Measurements from ENCODE around the gene CD8B.

GRCh38 chr2:86807133-86807467 is 54.6 kb downstream of the CD8B start:
- TF ChIP-seq SRF (CRISPR knock-in tag; IDR thresholded peaks at IDR 0.05) (no peak), EP300 (IDR thresholded peaks at IDR 0.05; ENCODE audit: low read length) (no peak), ZNF512 (tag; IDR thresholded peaks at IDR 0.05) (no peak), BRCA1 (IDR thresholded peaks at IDR 0.05) (no peak), BRCA1 (CRISPR knock-in tag; IDR thresholded peaks at IDR 0.05) (no peak), CBX2 (IDR thresholded peaks at IDR 0.05; ENCODE audit: insufficient read depth, low read length, poor library complexity, severe bottlenecking) (no peak), ZNF583 (CRISPR knock-in tag; IDR thresholded peaks at IDR 0.05) (no peak)

Measured in K562 (cell line).